Fibroblast of villous mesenchyme (primary cell): ENCODE measurements around the gene PLA2G4B. TPM values are rescaled to one million over a fixed set of nuclear protein-coding genes. Genes with fewer than 3 reads are reported as not detected.

ENCODE experiments used
- DNase-seq: peaks from one replicate; pipeline ENCODE4 v3.0.0-alpha.2; 2010; ENCODE audit warnings: low read depth
- H3K4me3 ChIP-seq: 2 replicates; pipeline ENCODE4 v1.5.1; 2011; ENCODE audit warnings: low read depth, mild to moderate bottlenecking, low read length
- total RNA-seq: library from RNA; depleted of rRNA; stranded (reverse); fragments of >200 nt; gene quantifications from 2 replicates; pipeline ENCODE4 v1.2.3, GENCODE V29; 2012
- TF ChIP-seq, protein P1 (sequence below): IDR thresholded peaks from 2 replicates; pipeline ENCODE4 v1.5.1; 2012; ENCODE audit warnings: low read depth, mild to moderate bottlenecking, low read length; ENCODE audit not compliant: insufficient read depth

The PLA2G4B gene
- total RNA-seq, 1 donor, result 1.3 TPM

DNA sequence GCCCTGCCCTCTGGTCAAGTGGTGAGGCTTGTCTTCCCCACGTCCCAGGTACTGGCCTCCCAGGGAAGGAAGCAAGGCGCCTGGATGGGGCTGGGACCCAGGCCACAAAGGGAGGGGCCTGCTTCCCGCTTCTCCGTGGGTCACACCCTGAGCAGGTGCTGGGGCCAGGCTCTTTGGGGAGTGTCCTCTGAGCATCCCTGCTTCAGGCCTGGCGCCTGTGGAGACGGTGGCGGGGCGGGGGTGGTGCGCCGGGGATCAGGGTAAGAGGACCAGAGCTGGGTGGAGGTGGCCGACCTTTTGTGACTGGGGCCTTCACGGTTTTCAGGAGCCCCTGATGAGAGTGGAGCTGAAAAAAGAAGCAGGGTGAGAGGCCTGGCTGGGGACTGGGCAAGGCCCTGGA lies 3.6 kb downstream of the PLA2G4B start:
- no peak overlapping the region for H3K4me3 ChIP-seq
- TF ChIP-seq, protein P1, sequence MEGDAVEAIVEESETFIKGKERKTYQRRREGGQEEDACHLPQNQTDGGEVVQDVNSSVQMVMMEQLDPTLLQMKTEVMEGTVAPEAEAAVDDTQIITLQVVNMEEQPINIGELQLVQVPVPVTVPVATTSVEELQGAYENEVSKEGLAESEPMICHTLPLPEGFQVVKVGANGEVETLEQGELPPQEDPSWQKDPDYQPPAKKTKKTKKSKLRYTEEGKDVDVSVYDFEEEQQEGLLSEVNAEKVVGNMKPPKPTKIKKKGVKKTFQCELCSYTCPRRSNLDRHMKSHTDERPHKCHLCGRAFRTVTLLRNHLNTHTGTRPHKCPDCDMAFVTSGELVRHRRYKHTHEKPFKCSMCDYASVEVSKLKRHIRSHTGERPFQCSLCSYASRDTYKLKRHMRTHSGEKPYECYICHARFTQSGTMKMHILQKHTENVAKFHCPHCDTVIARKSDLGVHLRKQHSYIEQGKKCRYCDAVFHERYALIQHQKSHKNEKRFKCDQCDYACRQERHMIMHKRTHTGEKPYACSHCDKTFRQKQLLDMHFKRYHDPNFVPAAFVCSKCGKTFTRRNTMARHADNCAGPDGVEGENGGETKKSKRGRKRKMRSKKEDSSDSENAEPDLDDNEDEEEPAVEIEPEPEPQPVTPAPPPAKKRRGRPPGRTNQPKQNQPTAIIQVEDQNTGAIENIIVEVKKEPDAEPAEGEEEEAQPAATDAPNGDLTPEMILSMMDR, result no peak
- no peak for DNase-seq

DNA sequence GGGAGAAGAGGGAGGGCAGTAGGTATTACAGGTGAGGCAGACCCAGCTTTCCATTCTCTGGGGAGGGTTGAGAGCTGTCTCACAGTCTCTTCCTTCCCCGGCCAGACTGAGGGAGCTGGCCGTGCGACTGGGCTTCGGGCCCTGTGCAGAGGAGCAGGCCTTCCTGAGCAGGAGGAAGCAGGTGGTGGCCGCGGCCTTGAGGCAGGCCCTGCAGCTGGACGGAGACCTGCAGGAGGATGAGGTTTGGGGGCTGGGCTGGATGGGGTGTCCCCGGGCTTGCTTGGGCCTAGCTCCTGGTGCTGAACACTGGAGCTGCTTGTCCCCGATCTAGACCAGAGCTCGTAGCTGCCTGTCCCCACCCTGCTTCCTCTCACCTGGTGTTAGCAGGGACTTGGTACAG lies 4.9 kb downstream of the PLA2G4B start:
- no peak for DNase-seq
- TF ChIP-seq, protein P1, result no peak
- no peak overlapping the region for H3K4me3 ChIP-seq

DNA sequence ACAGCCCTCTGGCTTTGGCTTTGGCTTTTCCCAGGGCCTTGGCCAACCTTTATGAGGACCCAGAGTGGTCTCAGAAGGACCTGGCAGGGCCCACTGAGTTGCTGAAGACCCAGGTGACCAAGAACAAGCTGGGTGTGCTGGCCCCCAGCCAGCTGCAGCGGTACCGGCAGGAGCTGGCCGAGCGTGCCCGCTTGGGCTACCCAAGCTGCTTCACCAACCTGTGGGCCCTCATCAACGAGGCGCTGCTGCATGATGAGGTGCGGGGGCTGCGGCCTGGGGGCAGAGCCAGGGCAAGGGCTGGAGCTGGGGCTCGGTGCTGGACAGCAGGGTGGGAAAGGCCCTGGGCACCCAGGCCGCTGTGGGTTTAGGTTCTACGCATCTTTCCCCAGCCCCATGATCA lies 6.2 kb downstream of the PLA2G4B start:
- no peak for DNase-seq
- TF ChIP-seq, protein P1, result no peak
- no peak overlapping the region for H3K4me3 ChIP-seq

DNA sequence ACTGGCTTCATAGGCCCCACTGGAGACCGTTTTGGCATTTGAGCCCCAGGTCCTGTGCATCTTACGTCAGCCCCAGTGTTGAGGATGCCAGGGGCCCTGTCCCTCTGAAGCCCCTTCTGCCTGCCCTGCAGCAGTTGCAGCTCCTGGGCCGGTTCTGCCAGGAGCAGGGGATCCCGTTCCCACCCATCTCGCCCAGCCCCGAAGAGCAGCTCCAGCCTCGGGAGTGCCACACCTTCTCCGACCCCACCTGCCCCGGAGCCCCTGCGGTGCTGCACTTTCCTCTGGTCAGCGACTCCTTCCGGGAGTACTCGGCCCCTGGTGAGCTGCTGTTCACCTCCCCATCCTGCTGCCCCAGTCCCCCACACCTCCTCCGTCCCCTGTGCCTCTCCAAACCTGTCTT lies 8.6 kb downstream of the PLA2G4B start:
- no peak overlapping the region for H3K4me3 ChIP-seq
- no peak for DNase-seq
- TF ChIP-seq, protein P1, result no peak

DNA sequence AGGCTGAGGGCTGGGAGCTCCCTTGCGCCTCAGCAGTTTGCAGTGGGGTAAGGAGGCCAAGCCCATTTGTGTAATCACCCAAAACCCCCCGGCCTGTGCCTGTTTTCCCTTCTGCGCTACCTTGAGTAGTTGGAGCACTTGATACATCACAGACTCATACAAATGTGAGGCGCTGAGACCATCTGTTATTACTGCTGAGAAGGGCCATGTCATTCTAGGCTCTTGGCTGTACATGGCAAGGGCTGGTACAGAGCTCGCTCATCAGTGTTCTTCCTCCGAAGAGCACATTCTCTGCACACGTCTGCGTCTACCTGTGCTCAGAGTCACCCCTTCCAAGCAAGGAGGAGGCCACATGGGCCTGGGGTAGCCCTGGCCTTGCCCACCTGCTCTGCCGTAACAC lies 9.3 kb downstream of the PLA2G4B start:
- TF ChIP-seq, protein P1, result no peak
- H3K4me3 ChIP-seq, result no peak overlapping the region
- no peak for DNase-seq

DNA sequence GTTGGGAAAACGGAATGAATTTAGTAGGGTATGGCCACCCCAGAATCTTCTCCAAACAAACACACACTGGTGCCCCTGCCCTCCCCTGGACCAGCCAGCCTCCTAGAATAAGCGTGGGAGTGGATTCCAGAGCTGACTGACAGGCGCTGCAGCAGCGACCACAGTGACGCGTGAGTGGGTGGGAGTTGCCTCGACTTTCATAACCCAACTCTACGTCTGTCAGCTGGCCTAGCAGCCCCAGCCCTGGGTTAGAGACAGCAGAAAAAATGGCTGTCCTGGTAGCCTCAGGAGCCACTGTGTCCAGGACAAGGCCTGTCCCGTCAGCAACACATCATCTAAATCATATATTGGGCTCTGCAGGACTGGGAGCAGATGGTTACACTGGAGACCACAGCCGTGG lies 10.0 kb downstream of the PLA2G4B start:
- TF ChIP-seq, protein P1, result no peak
- peak; percentile 13 for DNase-seq
- H3K4me3 ChIP-seq, result no peak overlapping the region

DNA sequence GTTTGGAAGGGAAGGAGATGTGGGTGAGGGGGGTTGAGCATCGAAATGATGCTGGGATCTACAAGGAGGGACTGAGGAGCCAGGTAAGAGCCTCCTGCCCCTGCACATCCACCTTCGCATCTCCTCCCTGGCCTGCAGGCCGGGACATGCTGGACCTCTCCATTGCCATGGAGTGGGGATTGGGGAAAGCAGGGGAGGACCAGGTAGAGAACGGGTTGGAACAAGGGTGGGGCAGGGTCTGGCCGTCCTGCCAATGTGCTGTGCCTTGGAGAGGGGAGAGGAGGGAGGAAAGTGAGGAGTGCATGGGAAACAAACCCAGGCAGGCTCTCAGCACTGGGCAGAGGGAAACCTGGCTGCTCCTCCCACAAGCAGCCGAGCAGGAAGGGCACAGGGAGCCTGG lies 10.6 kb downstream of the PLA2G4B start:
- TF ChIP-seq, protein P1, result no peak
- H3K4me3 ChIP-seq, result no peak overlapping the region
- no peak for DNase-seq
